OCI-LY7 (cell line): Measurements from ENCODE around the gene REC114. TPM values are rescaled to one million over a fixed set of nuclear protein-coding genes. Genes with fewer than 3 reads are reported as not detected.

ENCODE experiments used
- BruUV-seq: library from RNA; stranded (reverse); fragments of 400-500 nt; replicated peaks from 2 replicates; lab custom pipeline; 2021; lab: Mats Ljungman, UMichigan
- CTCF ChIA-PET: fragments of 300-600 bp; sonication (Branson Sonifier 250); formaldehyde crosslinking; loops from one replicate; lab custom pipeline; 2022; ENCODE audit warnings: antibody characterized with exemption; ENCODE audit not compliant: unreplicated experiment; lab: Charles Lee
- POLR2A ChIA-PET: fragments of 300-600 bp; sonication (Branson Sonifier 250); formaldehyde crosslinking; loops from one replicate; lab custom pipeline; 2022; ENCODE audit warnings: antibody characterized with exemption; lab: Charles Lee
- DNase-seq: peaks from one replicate; pipeline ENCODE4 v3.0.0-alpha.2; 2015; ENCODE audit warnings: low spot score
- H2AFZ ChIP-seq: fragments of 200-600 bp; sonication (generic), shearing (Covaris generic); 2 replicates; pipeline ENCODE4 v1.6.1; 2014; ENCODE audit warnings: mild to moderate bottlenecking, antibody characterized with exemption, low read length, moderate library complexity
- H3K27ac ChIP-seq: fragments of 200-600 bp; sonication (generic); 2 replicates; pipeline ENCODE4 v1.5.1; 2014; ENCODE audit warnings: mixed run types, low read depth, mild to moderate bottlenecking, moderate library complexity, low read length, inconsistent platforms; ENCODE audit not compliant: poor library complexity, severe bottlenecking
- H3K36me3 ChIP-seq: fragments of 200-600 bp; sonication (generic); 2 replicates; pipeline ENCODE4 v1.6.1; 2014; ENCODE audit warnings: mild to moderate bottlenecking, antibody characterized with exemption, low read length, moderate library complexity, mixed read lengths; ENCODE audit not compliant: insufficient read depth
- H3K4me1 ChIP-seq: fragments of 200-600 bp; sonication (generic); 2 replicates; pipeline ENCODE4 v1.5.1; 2014; ENCODE audit warnings: mild to moderate bottlenecking, low read length; ENCODE audit not compliant: insufficient read depth, poor library complexity, severe bottlenecking
- H3K4me2 ChIP-seq: fragments of 200-600 bp; sonication (generic); 2 replicates; pipeline ENCODE4 v1.6.1; 2014; ENCODE audit warnings: mild to moderate bottlenecking, low read length
- H3K4me3 ChIP-seq: fragments of 200-600 bp; sonication (generic); 2 replicates; pipeline ENCODE4 v1.5.1; 2014; ENCODE audit warnings: mild to moderate bottlenecking, low read depth, low read length; ENCODE audit not compliant: poor library complexity, severe bottlenecking
- H3K79me2 ChIP-seq: fragments of 200-600 bp; sonication (generic); 2 replicates; pipeline ENCODE4 v1.6.1; 2016; ENCODE audit warnings: low read depth, mild to moderate bottlenecking, low read length, moderate library complexity, mixed read lengths; ENCODE audit not compliant: insufficient read depth
- H3K9me2 ChIP-seq: fragments of 200-600 bp; sonication (generic); 2 replicates; pipeline ENCODE4 v1.6.1; 2016; ENCODE audit warnings: mild to moderate bottlenecking, low read length, mixed read lengths; ENCODE audit not compliant: insufficient read depth
- H3K9me3 ChIP-seq: fragments of 200-600 bp; sonication (generic); 2 replicates; pipeline ENCODE4 v1.6.1; 2014; ENCODE audit warnings: mild to moderate bottlenecking, mixed run types, low read length, mixed read lengths
- H4K20me1 ChIP-seq: fragments of 200-600 bp; sonication (generic); 2 replicates; pipeline ENCODE4 v1.6.1; 2014; ENCODE audit warnings: mild to moderate bottlenecking, antibody characterized with exemption, low read length, moderate library complexity, mixed read lengths; ENCODE audit not compliant: insufficient read depth
- CTCF ChIP-seq: fragments of 200-600 bp; sonication (generic); conservative IDR thresholded peaks from 2 replicates; pipeline ENCODE4 v1.5.1; 2014; ENCODE audit warnings: mild to moderate bottlenecking, antibody characterized with exemption, low read length, moderate library complexity, mixed read lengths
- EZH2phosphoT487 ChIP-seq: fragments of 200-600 bp; sonication (generic); IDR thresholded peaks from 2 replicates; pipeline ENCODE4 v1.6.1; 2018; ENCODE audit warnings: low read depth, borderline replicate concordance, mild to moderate bottlenecking, mixed run types, antibody characterized with exemption, low read length, moderate library complexity, mixed read lengths
- intact Hi-C: fragments of 100-400 bp; cut with micrococcal nuclease; formaldehyde crosslinking; loops from one replicate; pipeline ENCODE4 v1.10.0; 2022; ENCODE audit not compliant: unreplicated experiment
- total RNA-seq, 2 experiments: library from RNA; depleted of rRNA in 1 of 2; stranded (reverse); fragments of >200 nt in 1 of 2; shearing (Covaris generic) in 1 of 2; gene quantifications; 2 replicates each; pipeline ENCODE4 v1.2.3, GENCODE V29; 2014 to 2022

The REC114 gene
- total RNA-seq, 2 experiments from 2014 or later = not detected

- Histone ChIP-seq H3K79me2 (no peaks in the 10 kb centered on the region), H4K20me1 (no peaks in the 10 kb centered on the region), H3K27ac (no peak overlapping the region), H3K4me3 (no peak overlapping the region), H3K9me2 (no peaks in the 10 kb centered on the region), H3K4me1 (no peaks in the 10 kb centered on the region), H3K4me2 (no peak overlapping the region), H2AFZ (no peak overlapping the region), H3K36me3 (no peaks in the 10 kb centered on the region), H3K9me3 (no peaks in the 10 kb centered on the region)
- intact Hi-C loops = no loop called here
- TF ChIP-seq CTCF = no peak
- no peak for TF ChIP-seq EZH2phosphoT487
- ChIA-PET CTCF (no interaction called here), POLR2A (no interaction called here)
- no TSS peak for BruUV-seq
- no peak for DNase-seq
Measured at GRCh38 chr15:73433873-73434272, 9.1 kb upstream of the REC114 start.

- H3K4me2 ChIP-seq = no peak overlapping the region
- no peak for DNase-seq
- TF ChIP-seq EZH2phosphoT487 = no peak
- TF ChIP-seq CTCF = no peak
- H3K4me1 ChIP-seq = no peaks in the 10 kb centered on the region
- no peaks in the 10 kb centered on the region for H3K9me2 ChIP-seq
- POLR2A ChIA-PET = no interaction called here
- intact Hi-C loops = no loop called here
- H3K9me3 ChIP-seq = no peaks in the 10 kb centered on the region
- H3K79me2 ChIP-seq = no peaks in the 10 kb centered on the region
- H3K27ac ChIP-seq = no peak overlapping the region
- H2AFZ ChIP-seq = no peak overlapping the region
- no peaks in the 10 kb centered on the region for H3K36me3 ChIP-seq
- no peak overlapping the region for H3K4me3 ChIP-seq
- no peaks in the 10 kb centered on the region for H4K20me1 ChIP-seq
- BruUV-seq = no TSS peak
- CTCF ChIA-PET = no interaction called here
Measured at GRCh38 chr15:73436613-73437012, 6.4 kb upstream of the REC114 start.

GRCh38 chr15:73437543-73438109 lies 5.3 kb upstream of the REC114 start:
- Histone ChIP-seq H3K36me3 (no peaks in the 10 kb centered on the region), H2AFZ (no peak overlapping the region), H3K9me2 (no peaks in the 10 kb centered on the region), H3K4me1 (no peaks in the 10 kb centered on the region), H3K4me3 (no peak overlapping the region), H4K20me1 (no peaks in the 10 kb centered on the region), H3K27ac (no peak overlapping the region), H3K79me2 (no peaks in the 10 kb centered on the region), H3K4me2 (no peak overlapping the region), H3K9me3 (no peaks in the 10 kb centered on the region)
- intact Hi-C loops = no loop called here
- no TSS peak for BruUV-seq
- ChIA-PET CTCF (no interaction called here), POLR2A (no interaction called here)
- TF ChIP-seq CTCF (no peak), EZH2phosphoT487 (no peak)
- no peak for DNase-seq
